ENCODE data around the gene UBD. TPM values are rescaled to one million over a fixed set of nuclear protein-coding genes. Genes with fewer than 3 reads are reported as not detected.

UBD gene
- total and polyA plus RNA-seq, 9 donors = 0.22 to 4.2 (median 0.43) TPM; not detected in 2

DNA sequence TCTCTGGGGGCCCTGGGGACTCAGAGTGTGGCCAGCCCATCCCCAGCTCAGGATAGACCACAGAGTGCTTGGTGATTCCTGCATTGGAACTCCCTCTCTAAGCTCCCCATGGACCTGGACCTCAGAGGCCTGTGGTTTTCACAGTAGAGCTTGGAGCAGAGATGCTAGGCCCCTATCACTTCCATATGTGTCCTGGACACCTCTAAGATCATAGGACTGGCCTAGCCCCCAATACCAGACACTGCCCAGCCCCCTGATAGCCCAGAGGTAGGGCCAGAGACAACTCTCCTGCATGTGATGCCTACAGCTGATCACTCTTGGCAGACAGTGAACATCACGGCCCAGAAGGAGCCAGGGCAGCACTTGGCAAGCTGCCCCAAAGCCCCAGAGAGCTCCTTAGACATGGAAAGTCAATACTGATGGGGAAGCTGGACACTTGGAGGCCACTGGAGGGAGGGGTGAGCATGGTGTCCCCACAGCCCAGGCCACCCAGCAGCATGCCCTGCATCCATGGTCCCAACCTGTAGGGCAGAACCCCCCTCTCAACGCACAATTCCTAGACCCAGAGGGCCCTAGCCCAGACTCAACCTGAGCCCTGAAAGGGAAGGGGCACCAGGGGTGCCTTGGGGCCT, 27.1 kb downstream of the UBD start:
- WGBS, 3 donors = 48 to 79% (median 59%) methylated on average over 2 of the region's 2 CpGs
- Histone ChIP-seq H3K4me1 (ENCODE audit: insufficient read depth) (no peaks in the 10 kb centered on the region), H3K4me3 (no peak overlapping the region), H3K27me3 (no peaks in the 10 kb centered on the region), H3K36me3 (no peaks in the 10 kb centered on the region), H3K27ac (no peak overlapping the region), H3K9me3 (no peaks in the 10 kb centered on the region)
- intact Hi-C loops (cut with DNase I) = no loop called here
- no peak for DNase-seq
- TF ChIP-seq EP300 (IDR thresholded peaks at IDR 0.05) (no peak), POLR2A (IDR thresholded peaks at IDR 0.05) (no peak)
- TF ChIP-seq, protein P1, sequence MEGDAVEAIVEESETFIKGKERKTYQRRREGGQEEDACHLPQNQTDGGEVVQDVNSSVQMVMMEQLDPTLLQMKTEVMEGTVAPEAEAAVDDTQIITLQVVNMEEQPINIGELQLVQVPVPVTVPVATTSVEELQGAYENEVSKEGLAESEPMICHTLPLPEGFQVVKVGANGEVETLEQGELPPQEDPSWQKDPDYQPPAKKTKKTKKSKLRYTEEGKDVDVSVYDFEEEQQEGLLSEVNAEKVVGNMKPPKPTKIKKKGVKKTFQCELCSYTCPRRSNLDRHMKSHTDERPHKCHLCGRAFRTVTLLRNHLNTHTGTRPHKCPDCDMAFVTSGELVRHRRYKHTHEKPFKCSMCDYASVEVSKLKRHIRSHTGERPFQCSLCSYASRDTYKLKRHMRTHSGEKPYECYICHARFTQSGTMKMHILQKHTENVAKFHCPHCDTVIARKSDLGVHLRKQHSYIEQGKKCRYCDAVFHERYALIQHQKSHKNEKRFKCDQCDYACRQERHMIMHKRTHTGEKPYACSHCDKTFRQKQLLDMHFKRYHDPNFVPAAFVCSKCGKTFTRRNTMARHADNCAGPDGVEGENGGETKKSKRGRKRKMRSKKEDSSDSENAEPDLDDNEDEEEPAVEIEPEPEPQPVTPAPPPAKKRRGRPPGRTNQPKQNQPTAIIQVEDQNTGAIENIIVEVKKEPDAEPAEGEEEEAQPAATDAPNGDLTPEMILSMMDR (IDR thresholded peaks at IDR 0.05) = no peak

DNA sequence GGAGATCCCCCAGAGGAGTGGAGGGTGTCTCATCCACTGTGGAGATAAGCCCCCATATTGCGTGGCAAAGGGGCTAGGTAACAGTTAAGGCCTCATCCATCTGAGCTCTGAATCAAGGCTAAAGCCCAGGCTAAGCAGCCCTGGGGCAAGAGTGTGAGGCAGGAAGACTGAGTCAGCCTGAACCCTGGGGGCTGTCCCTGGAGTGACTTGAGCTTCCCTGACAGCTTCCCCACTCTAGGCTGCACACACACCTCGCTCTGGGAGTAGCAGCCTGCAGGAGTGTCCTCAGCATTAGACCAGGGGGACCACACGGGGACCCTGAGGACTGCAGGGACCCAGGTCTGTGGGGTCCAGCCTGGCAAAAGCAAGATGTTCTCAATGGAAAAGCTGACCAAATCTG, 27.9 kb downstream of the UBD start:
- WGBS, 3 donors = 61 to 73% (median 64%) methylated on average over 3 of the region's 3 CpGs
- H3K9me3 ChIP-seq = no peaks in the 10 kb centered on the region
- TF ChIP-seq, protein P1 (IDR thresholded peaks at IDR 0.05) = no peak
- no peak for TF ChIP-seq POLR2A (IDR thresholded peaks at IDR 0.05)
- TF ChIP-seq EP300 (IDR thresholded peaks at IDR 0.05) = no peak
- H3K36me3 ChIP-seq = no peaks in the 10 kb centered on the region
- DNase-seq = no peak
- no peaks in the 10 kb centered on the region for H3K27me3 ChIP-seq
- no peaks in the 10 kb centered on the region for H3K4me1 ChIP-seq (ENCODE audit: insufficient read depth)
- no peak overlapping the region for H3K4me3 ChIP-seq
- H3K27ac ChIP-seq = no peak overlapping the region
- intact Hi-C loops (cut with DNase I) = no loop called here

DNA sequence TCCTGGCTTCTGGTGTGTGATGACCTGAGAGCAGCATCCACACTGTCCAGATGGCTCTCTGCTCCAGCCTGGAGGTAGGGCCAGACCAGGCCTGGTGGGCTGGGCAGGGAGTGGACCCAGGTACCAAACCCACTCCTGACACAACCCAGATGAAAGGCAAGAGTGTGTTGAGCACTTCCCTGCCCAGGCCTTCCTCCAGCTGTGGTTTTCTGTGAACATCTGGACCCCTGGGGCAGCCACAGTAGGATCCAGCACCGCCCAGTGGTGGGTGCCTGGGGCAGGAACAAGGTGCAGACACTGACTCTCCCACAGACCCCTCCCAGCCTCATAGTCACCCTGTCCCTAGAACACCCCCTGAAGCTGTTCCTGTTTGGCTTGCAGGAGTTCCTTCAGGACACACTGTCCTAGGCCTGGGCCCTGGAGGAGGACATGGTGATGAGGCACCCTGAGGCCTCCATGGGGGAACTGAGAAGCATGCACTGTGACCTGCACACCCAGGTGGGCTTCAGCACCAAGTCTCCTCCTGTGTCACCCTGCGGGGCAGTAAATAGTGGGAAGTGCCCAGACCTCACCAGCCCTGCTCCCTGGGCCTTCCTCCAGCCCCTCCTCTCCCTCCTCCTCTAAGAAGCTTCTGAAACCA, 28.7 kb downstream of the UBD start:
- Histone ChIP-seq H3K4me1 (ENCODE audit: insufficient read depth) (no peaks in the 10 kb centered on the region), H3K4me3 (no peak overlapping the region), H3K27ac (no peak overlapping the region), H3K9me3 (no peaks in the 10 kb centered on the region), H3K36me3 (no peaks in the 10 kb centered on the region), H3K27me3 (no peaks in the 10 kb centered on the region)
- WGBS, 3 donors = 64 to 75% (median 74%) methylated on average over 2 of the region's 2 CpGs
- DNase-seq = no peak
- intact Hi-C loops (cut with DNase I) = no loop called here
- no peak for TF ChIP-seq EP300 (IDR thresholded peaks at IDR 0.05)
- TF ChIP-seq POLR2A (IDR thresholded peaks at IDR 0.05) = no peak
- TF ChIP-seq, protein P1 (IDR thresholded peaks at IDR 0.05) = no peak

DNA sequence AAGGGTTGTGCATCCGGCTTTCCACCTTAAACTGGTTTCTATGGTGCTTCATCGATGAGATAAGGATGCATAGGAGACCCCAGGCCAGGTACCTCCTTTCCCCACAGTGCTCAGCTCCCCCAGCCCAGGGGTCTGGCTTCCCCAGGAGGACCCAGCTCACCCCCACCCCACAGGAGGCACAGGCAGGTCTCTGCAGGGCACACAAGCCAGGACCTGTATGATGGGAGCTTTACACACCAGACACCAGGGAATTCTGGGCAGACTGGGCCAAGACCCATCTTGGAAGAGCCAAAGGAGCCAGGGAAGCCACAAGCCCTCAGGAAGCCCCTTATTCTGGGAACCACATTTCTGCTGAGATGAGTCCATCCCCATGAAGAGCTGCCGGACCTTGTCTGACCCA, 29.6 kb downstream of the UBD start:
- no peaks in the 10 kb centered on the region for H3K27me3 ChIP-seq
- no peak overlapping the region for H3K27ac ChIP-seq
- WGBS, 3 donors = 82 to 89% (median 85%) methylated on average over 3 of the region's 3 CpGs
- H3K4me3 ChIP-seq = no peak overlapping the region
- H3K9me3 ChIP-seq = no peaks in the 10 kb centered on the region
- DNase-seq = no peak
- intact Hi-C loops (cut with DNase I) = no loop called here
- no peaks in the 10 kb centered on the region for H3K4me1 ChIP-seq (ENCODE audit: insufficient read depth)
- no peaks in the 10 kb centered on the region for H3K36me3 ChIP-seq
- TF ChIP-seq, protein P1 (IDR thresholded peaks at IDR 0.05) = no peak
- TF ChIP-seq EP300 (IDR thresholded peaks at IDR 0.05) = no peak
- no peak for TF ChIP-seq POLR2A (IDR thresholded peaks at IDR 0.05)

All from ovary (tissue), 9 donors.